GM13976 (cell line): Measurements from ENCODE around the gene GART.

Experiments used
- DNase-seq: peaks from one replicate; pipeline ENCODE4 v3.0.0; 2012; ENCODE audit warnings: low spot score
- in situ Hi-C: fragments of 300-500 bp; cut with MboI; formaldehyde crosslinking; loops from one replicate; pipeline ENCODE4 v1.12.0; 2022; ENCODE audit warnings: low sequenced_read_pairs, mixed read lengths, inconsistent platforms; ENCODE audit not compliant: unreplicated experiment
- TF ChIP-seq, protein P1 (sequence below): IDR thresholded peaks from 2 replicates; pipeline ENCODE4 v1.5.1; 2012; ENCODE audit warnings: borderline replicate concordance, mild to moderate bottlenecking; ENCODE audit not compliant: insufficient read depth; ENCODE audit errors: extremely low read depth, missing control alignments, control extremely low read depth

The GART gene

DNA sequence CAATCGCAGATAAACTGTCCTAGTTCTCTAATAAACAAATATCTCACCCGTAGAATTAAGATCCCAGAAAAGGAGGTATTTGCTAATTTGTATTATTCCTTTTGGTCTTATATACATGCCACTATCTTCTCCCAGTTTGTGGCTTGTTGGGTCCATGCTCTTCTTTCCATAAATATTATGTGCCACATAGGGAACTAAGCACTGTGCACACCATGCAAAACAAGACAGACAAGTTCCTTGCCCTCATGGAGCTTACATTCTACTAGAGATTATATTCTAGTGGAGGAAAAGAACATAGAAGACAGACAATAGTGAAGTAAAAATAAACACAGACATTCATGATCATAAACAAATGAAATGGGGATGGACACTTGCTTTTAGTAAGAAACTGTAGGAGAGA lies 4.7 kb downstream of the GART start:
- in situ Hi-C loops: no loop called here
- no peak for DNase-seq
- TF ChIP-seq, protein P1, sequence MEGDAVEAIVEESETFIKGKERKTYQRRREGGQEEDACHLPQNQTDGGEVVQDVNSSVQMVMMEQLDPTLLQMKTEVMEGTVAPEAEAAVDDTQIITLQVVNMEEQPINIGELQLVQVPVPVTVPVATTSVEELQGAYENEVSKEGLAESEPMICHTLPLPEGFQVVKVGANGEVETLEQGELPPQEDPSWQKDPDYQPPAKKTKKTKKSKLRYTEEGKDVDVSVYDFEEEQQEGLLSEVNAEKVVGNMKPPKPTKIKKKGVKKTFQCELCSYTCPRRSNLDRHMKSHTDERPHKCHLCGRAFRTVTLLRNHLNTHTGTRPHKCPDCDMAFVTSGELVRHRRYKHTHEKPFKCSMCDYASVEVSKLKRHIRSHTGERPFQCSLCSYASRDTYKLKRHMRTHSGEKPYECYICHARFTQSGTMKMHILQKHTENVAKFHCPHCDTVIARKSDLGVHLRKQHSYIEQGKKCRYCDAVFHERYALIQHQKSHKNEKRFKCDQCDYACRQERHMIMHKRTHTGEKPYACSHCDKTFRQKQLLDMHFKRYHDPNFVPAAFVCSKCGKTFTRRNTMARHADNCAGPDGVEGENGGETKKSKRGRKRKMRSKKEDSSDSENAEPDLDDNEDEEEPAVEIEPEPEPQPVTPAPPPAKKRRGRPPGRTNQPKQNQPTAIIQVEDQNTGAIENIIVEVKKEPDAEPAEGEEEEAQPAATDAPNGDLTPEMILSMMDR: no peak

DNA sequence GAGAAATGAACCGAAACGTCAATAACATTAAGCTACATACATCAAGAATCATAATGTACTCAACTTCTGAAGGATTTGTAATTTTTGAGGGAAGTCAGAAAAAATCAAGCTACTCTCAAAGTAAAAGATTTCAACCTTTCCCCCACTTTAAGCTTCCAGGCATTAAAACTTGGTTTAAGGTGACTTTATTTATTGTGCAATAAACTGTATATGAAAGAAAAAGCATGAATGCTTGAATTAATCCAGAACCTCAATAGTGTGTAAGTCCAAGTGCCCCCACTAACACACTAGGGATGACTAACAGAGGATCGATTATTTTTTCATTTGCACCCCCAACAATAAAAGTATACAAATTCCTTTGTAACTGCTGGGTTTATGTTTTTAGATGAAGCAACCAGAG lies 10.9 kb downstream of the GART start:
- TF ChIP-seq, protein P1: no peak
- in situ Hi-C loops: no loop called here
- no peak for DNase-seq

DNA sequence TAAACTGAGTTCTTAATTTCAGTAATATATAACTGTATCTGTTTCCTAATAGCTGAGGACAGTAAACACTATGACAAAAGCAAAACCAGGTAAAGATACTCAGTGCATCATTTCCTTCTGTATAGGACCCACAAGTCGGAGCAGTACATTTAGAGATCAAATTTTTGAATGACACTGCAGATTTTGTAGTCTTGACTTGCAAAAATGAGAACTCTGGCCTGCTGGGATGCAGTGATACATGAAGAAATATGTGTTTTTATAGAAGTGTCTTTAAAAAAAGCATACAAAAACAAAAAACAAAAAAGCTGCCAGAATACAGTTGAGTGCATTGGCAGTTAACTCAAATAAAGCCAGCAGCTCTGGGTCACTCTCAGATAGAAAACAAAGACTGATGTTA lies 19.0 kb downstream of the GART start:
- in situ Hi-C loops: no loop called here
- no peak for DNase-seq
- TF ChIP-seq, protein P1: no peak

DNA sequence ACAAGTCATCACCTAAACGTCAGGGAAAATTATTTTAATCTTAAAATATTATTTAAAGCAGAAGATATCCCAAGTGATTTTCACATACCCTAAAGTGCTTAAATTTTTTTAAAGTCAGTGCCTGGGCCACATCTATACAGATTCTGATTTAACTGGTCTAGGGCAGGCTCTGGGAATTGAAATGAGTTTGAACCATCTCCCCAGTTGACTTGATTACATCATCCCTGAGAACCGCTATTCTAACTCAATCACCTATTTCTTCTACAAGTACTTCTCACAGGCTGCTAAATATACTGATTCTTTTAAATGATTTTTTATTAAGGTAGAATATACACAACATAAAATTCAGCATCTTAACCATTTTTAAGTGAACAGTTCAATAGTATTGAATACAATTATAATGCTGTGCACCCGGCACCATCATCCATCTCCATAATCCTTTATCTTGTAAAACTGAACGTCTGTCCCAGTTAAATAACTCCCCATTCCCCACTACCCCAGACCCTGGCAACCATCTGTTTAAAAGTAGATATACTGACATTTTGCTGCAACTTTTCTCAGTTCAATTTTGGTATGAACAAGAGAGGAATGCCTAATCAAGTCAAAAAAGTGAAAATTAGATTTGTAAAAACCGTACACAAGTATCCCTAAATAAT lies 19.5 kb downstream of the GART start:
- TF ChIP-seq, protein P1: no peak
- DNase-seq: no peak
- in situ Hi-C loops: no loop called here

DNA sequence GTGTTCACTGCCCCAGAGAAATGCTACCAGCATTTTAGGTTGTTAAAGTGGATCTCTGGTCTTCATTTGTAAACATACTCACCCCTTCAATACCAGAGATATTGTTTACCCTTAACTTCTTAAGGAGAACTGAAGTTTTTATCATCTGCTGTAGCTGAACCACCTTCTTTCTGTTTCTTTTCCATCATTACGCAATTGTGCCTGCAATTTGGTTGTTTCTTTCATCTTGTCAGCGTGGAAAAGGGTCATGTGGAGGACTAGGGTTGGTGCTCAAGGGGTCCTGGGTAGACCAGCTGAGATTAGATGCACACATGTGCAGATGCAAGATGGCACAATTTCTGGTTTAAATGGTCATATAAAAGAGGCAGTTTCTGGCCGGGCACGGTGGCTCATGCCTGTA lies 23.0 kb downstream of the GART start:
- in situ Hi-C loops: no loop called here

DNA sequence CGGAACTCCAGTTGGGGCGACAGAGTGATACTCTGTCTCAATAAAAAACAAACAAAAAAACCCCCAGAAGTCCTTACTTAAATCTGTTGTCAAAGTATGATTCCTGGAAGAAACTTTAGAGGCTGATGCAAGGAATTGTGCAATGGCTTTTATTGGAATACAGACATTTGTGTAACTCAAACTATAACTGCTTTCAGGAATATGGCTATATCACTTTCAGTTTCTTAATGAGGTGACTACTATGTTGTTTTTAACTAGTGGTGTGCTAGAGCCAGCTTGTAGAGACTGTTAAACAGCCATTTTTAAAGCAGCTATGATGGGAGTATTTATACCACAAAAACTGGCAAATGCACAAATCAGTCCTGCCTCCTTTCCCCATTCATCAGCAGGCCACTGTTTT lies 27.7 kb downstream of the GART start:
- DNase-seq: no peak

More for the DNA sequence above, 23.0 kb downstream of the GART start:
- TF ChIP-seq, protein P1: no peak
- no peak for DNase-seq

More for the DNA sequence above, 27.7 kb downstream of the GART start:
- TF ChIP-seq, protein P1: no peak
- in situ Hi-C loops: no loop called here
